H9 (cell line): ENCODE measurements around the gene KBTBD13. TPM values are rescaled to one million over a fixed set of nuclear protein-coding genes. Genes with fewer than 3 reads are reported as not detected.
A peak's percentile ranks its signal among the peaks of the same experiment; 100 is the strongest.
"Not testable (repeated sequence)": the region's sequence is repeated elsewhere in the genome, so short reads cannot be mapped to it uniquely, and the experiment has no call there.

Experiments
- DNase-seq: peaks from one replicate; pipeline ENCODE4 v3.0.0-alpha.2; 2017
- H2AFZ ChIP-seq: one replicate; pipeline ENCODE4 v1.6.1; 2013; ENCODE audit warnings: mild to moderate bottlenecking, low read length, control low read depth, moderate library complexity
- H2AK5ac ChIP-seq: 2 replicates; pipeline ENCODE4 v1.6.1; 2013; ENCODE audit warnings: low read length, control low read depth, mixed read lengths; ENCODE audit not compliant: insufficient read length
- H2BK120ac ChIP-seq: one replicate; pipeline ENCODE4 v1.6.1; 2013; ENCODE audit warnings: low read depth, mild to moderate bottlenecking, low read length, control low read depth, inconsistent platforms; ENCODE audit not compliant: poor library complexity, severe bottlenecking
- H2BK12ac ChIP-seq: 2 replicates; pipeline ENCODE4 v1.6.1; 2013; ENCODE audit warnings: low read length, control low read depth, mixed read lengths, low read depth; ENCODE audit not compliant: insufficient read length
- H2BK15ac ChIP-seq: 2 replicates; pipeline ENCODE4 v1.6.1; 2013; ENCODE audit warnings: low read depth, low read length, control low read depth
- H2BK20ac ChIP-seq: one replicate; pipeline ENCODE4 v1.6.1; 2013; ENCODE audit warnings: low read depth, mild to moderate bottlenecking, low read length, control low read depth, inconsistent platforms; ENCODE audit not compliant: poor library complexity, severe bottlenecking
- H2BK5ac ChIP-seq: 2 replicates; pipeline ENCODE4 v1.6.1; 2013; ENCODE audit warnings: low read length, control low read depth, mixed read lengths; ENCODE audit not compliant: insufficient read length
- H3K14ac ChIP-seq: 2 replicates; pipeline ENCODE4 v1.6.1; 2013; ENCODE audit warnings: low read length, control low read depth; ENCODE audit not compliant: insufficient read depth
- H3K18ac ChIP-seq: 2 replicates; pipeline ENCODE4 v1.6.1; 2013; ENCODE audit warnings: low read depth, mild to moderate bottlenecking, mixed read lengths, low read length, control low read depth; ENCODE audit not compliant: insufficient read length
- H3K23ac ChIP-seq: 2 replicates; pipeline ENCODE4 v1.6.1; 2013; ENCODE audit warnings: low read length, control low read depth, mixed read lengths, low read depth; ENCODE audit not compliant: insufficient read length
- H3K23me2 ChIP-seq: 2 replicates; pipeline ENCODE4 v1.6.1; 2013; ENCODE audit warnings: low read depth, mild to moderate bottlenecking, mixed read lengths, low read length, control low read depth; ENCODE audit not compliant: insufficient read length, poor library complexity, severe bottlenecking
- H3K27ac ChIP-seq: 2 replicates; pipeline ENCODE4 v1.5.1; 2013; ENCODE audit warnings: low read length, control low read depth, mixed read lengths, low read depth; ENCODE audit not compliant: insufficient read length
- H3K27me3 ChIP-seq: 2 replicates; pipeline ENCODE4 v1.6.1; 2013; ENCODE audit warnings: low read length, control low read depth, inconsistent platforms; ENCODE audit not compliant: insufficient read depth
- H3K4ac ChIP-seq: 2 replicates; pipeline ENCODE4 v1.6.1; 2013; ENCODE audit warnings: low read depth, mild to moderate bottlenecking, control low read depth, inconsistent platforms, low read length, moderate library complexity
- H3K4me1 ChIP-seq: 2 replicates; pipeline ENCODE4 v1.6.1; 2013; ENCODE audit warnings: low read length, control low read depth, inconsistent platforms; ENCODE audit not compliant: insufficient read depth
- H3K4me2 ChIP-seq: 2 replicates; pipeline ENCODE4 v1.6.1; 2013; ENCODE audit warnings: low read length, control low read depth, mixed read lengths; ENCODE audit not compliant: insufficient read length, insufficient read depth
- H3K56ac ChIP-seq: 2 replicates; pipeline ENCODE4 v1.6.1; 2013; ENCODE audit warnings: low read depth, mild to moderate bottlenecking, mixed read lengths, low read length, control low read depth; ENCODE audit not compliant: insufficient read length
- H3K79me1 ChIP-seq: 2 replicates; pipeline ENCODE4 v1.6.1; 2013; ENCODE audit warnings: low read depth, mild to moderate bottlenecking, moderate library complexity, low read length, control low read depth, inconsistent platforms; ENCODE audit not compliant: insufficient read depth, poor library complexity, severe bottlenecking
- H3K79me2 ChIP-seq: 2 replicates; pipeline ENCODE4 v1.6.1; 2013; ENCODE audit warnings: low read length, control low read depth, inconsistent platforms; ENCODE audit not compliant: insufficient read depth
- H3K9ac ChIP-seq: 2 replicates; pipeline ENCODE4 v1.6.1; 2013; ENCODE audit warnings: low read length, control low read depth, mixed read lengths; ENCODE audit not compliant: insufficient read length; ENCODE audit errors: extremely low read depth
- H3K9me3 ChIP-seq: one replicate; pipeline ENCODE4 v1.6.1; 2013; ENCODE audit warnings: low read depth, low read length, inconsistent platforms; ENCODE audit not compliant: control insufficient read depth
- H3T11ph ChIP-seq: one replicate; pipeline ENCODE4 v1.6.1; 2013; ENCODE audit warnings: mild to moderate bottlenecking, low read length, control low read depth, inconsistent platforms
- H4K20me1 ChIP-seq: one replicate; pipeline ENCODE4 v1.6.1; 2013; ENCODE audit not compliant: control insufficient read depth, insufficient read length, insufficient read depth
- H4K5ac ChIP-seq: 2 replicates; pipeline ENCODE4 v1.6.1; 2013; ENCODE audit warnings: low read depth, mild to moderate bottlenecking, mixed read lengths, low read length, control low read depth; ENCODE audit not compliant: insufficient read length
- H4K8ac ChIP-seq: replicated peaks from 2 replicates; pipeline ENCODE4 v1.6.1; 2013; ENCODE audit warnings: low read length, control low read depth, mixed read lengths, low read depth; ENCODE audit not compliant: insufficient read length
- H4K91ac ChIP-seq: 2 replicates; pipeline ENCODE4 v1.6.1; 2013; ENCODE audit warnings: low read depth, mild to moderate bottlenecking, moderate library complexity, mixed read lengths, low read length, control low read depth; ENCODE audit not compliant: insufficient read length
- H3K27ac Mint-ChIP-seq, 3 experiments: 2 replicates in 2 of 3; 3 replicates in 1 of 3; pipeline ENCODE4 v1.8.0; 2020 to 2021; ENCODE audit warnings: mixed read lengths in 3 of 3, mild to moderate bottlenecking in 1 of 3, moderate library complexity in 1 of 3
- H3K27me3 Mint-ChIP-seq: 2 replicates; pipeline ENCODE4 v1.8.0; 2021; ENCODE audit warnings: low read depth, mild to moderate bottlenecking, moderate library complexity, mixed read lengths
- H3K36me3 Mint-ChIP-seq, 3 experiments: 2 replicates in 2 of 3; 3 replicates in 1 of 3; pipeline ENCODE4 v1.8.0; 2020 to 2021; ENCODE audit warnings: low read depth in 3 of 3, mixed read lengths in 3 of 3; ENCODE audit not compliant: insufficient read depth in 1 of 3
- H3K4me1 Mint-ChIP-seq, 2 experiments: 2 replicates each; pipeline ENCODE4 v1.8.0; 2020; ENCODE audit warnings: mixed read lengths in 2 of 2
- H3K4me3 Mint-ChIP-seq, 2 experiments: 2 replicates in 1 of 2; 3 replicates in 1 of 2; pipeline ENCODE4 v1.8.0; 2020 to 2021; ENCODE audit warnings: mild to moderate bottlenecking in 2 of 2, mixed read lengths in 2 of 2, moderate library complexity in 1 of 2
- H3K9me3 Mint-ChIP-seq, 2 experiments: 2 replicates in 1 of 2; 3 replicates in 1 of 2; pipeline ENCODE4 v1.8.0; 2020; ENCODE audit warnings: mild to moderate bottlenecking in 2 of 2, mixed read lengths in 2 of 2, moderate library complexity in 1 of 2
- CTCF ChIP-seq: fragments of 200-600 bp; sonication (generic); conservative IDR thresholded peaks from 3 replicates; pipeline ENCODE4 v1.8.0; 2021; ENCODE audit warnings: antibody characterized with exemption, mild to moderate bottlenecking
- WGBS: extraction: QIAGEN DNeasy Blood & Tissue Kit; methylation state at CpG from one replicate; pipeline ENCODE4 v1.1.7; 2013; ENCODE audit warnings: missing lambda C conversion rate, low lambda C conversion rate, mixed read lengths; ENCODE audit not compliant: insufficient read length; ENCODE audit errors: extremely low coverage; 5-methylcytosine and 5-hydroxymethylcytosine counted together
- total RNA-seq: library from RNA; stranded (reverse); gene quantifications from 2 replicates; pipeline ENCODE4 v1.2.1, GENCODE V29; 2021

KBTBD13 gene
- total RNA-seq, 1 experiment from 2014 or later: not detected

- H2AFZ ChIP-seq: no peak overlapping the region
- H3K79me2 ChIP-seq: no peaks in the 10 kb centered on the region
- H4K8ac ChIP-seq: no peak overlapping the region
- H4K20me1 ChIP-seq: no peaks in the 10 kb centered on the region
- Mint-ChIP-seq H3K27me3 (no peaks in the 10 kb centered on the region), H3K4me3 (no peak overlapping the region), H3K9me3 (no peaks in the 10 kb centered on the region), H3K27ac (peak overlapping the region in 1 of 3 experiments; percentile 56; a peak in 1 of 7 replicates), H3K4me1 (peaks cover 4% of the 10 kb centered on the region in 2 experiments; a peak in 3 of 4 replicates), H3K36me3 (peaks cover 0 to 18% (median 8%) of the 10 kb centered on the region in 3 experiments; a peak in 6 of 7 replicates)
- no peak for DNase-seq
- H3T11ph ChIP-seq: no peak overlapping the region
- peaks cover 3% of the 10 kb centered on the region for H3K23me2 ChIP-seq
- no peak overlapping the region for H2BK15ac ChIP-seq
- no peak overlapping the region for H3K4me2 ChIP-seq
- no peak overlapping the region for H4K5ac ChIP-seq
- H3K4ac ChIP-seq: no peak overlapping the region
- no peaks in the 10 kb centered on the region for H3K9me3 ChIP-seq
- no peak overlapping the region for H3K56ac ChIP-seq
- WGBS: no CpG with 5 or more reads among the region's 5 CpGs
- H2AK5ac ChIP-seq: no peak overlapping the region
- no peak overlapping the region for H2BK20ac ChIP-seq
- no peak overlapping the region for H2BK120ac ChIP-seq
- no peaks in the 10 kb centered on the region for H3K27me3 ChIP-seq
- H3K23ac ChIP-seq: no peak overlapping the region
- no peak overlapping the region for H3K18ac ChIP-seq
- TF ChIP-seq CTCF: no peak
- no peak overlapping the region for H3K27ac ChIP-seq
- H2BK12ac ChIP-seq: no peak overlapping the region
- H2BK5ac ChIP-seq: no peak overlapping the region
- no peak overlapping the region for H3K14ac ChIP-seq
- H3K79me1 ChIP-seq: no peaks in the 10 kb centered on the region
- H4K91ac ChIP-seq: no peak overlapping the region
- H3K4me1 ChIP-seq: no peaks in the 10 kb centered on the region
- no peak overlapping the region for H3K9ac ChIP-seq
Observed at GRCh38 chr15:65099336-65099735, 22.8 kb downstream of the KBTBD13 start.

- H3K27ac ChIP-seq, H3K4me2 ChIP-seq, H3K9ac ChIP-seq, H4K8ac ChIP-seq, H3K27me3 ChIP-seq, H3K9me3 ChIP-seq, H2AFZ ChIP-seq, H3K56ac ChIP-seq, H3K27me3 Mint-ChIP-seq, H3K4me3 Mint-ChIP-seq, H2BK12ac ChIP-seq, H3K23ac ChIP-seq, H3K27ac Mint-ChIP-seq, H3K18ac ChIP-seq, H3K9me3 Mint-ChIP-seq, H3K23me2 ChIP-seq, H3K79me1 ChIP-seq, H3K4me1 Mint-ChIP-seq, H2AK5ac ChIP-seq, H4K91ac ChIP-seq, H4K20me1 ChIP-seq, H2BK120ac ChIP-seq, H2BK15ac ChIP-seq, H2BK5ac ChIP-seq, DNase-seq, H2BK20ac ChIP-seq, H4K5ac ChIP-seq, H3K4ac ChIP-seq, H3K4me1 ChIP-seq, H3K14ac ChIP-seq, H3K79me2 ChIP-seq, H3T11ph ChIP-seq: not testable (repeated sequence)
- peaks cover 0 to 18% (median 8%) of the 10 kb centered on the region in 3 experiments; a peak in 6 of 7 replicates for H3K36me3 Mint-ChIP-seq
- WGBS: no CpG with 5 or more reads among the region's 10 CpGs
Observed at GRCh38 chr15:65099801-65100200, 23.3 kb downstream of the KBTBD13 start.
